HUES6 (cell line): ENCODE data around the gene SLC16A3.
"Not testable (repeated sequence)": the region's sequence is repeated elsewhere in the genome, so short reads cannot be mapped to it uniquely, and the experiment has no call there.

ENCODE experiments used
- H3K27ac ChIP-seq: 2 replicates; pipeline ENCODE4 v1.7.0; 2013; ENCODE audit warnings: low read depth, mild to moderate bottlenecking, low read length, inconsistent platforms
- H3K27me3 ChIP-seq: 2 replicates; pipeline ENCODE4 v1.6.1; 2013; ENCODE audit warnings: low read length; ENCODE audit not compliant: control insufficient read depth, insufficient read depth
- H3K36me3 ChIP-seq: 2 replicates; pipeline ENCODE4 v1.6.1; 2013; ENCODE audit warnings: low read length; ENCODE audit not compliant: control insufficient read depth, insufficient read depth
- H3K4me1 ChIP-seq: 2 replicates; pipeline ENCODE4 v1.6.1; 2013; ENCODE audit warnings: low read length; ENCODE audit not compliant: control insufficient read depth, insufficient read depth
- H3K4me3 ChIP-seq: 2 replicates; pipeline ENCODE4 v1.5.1; 2013; ENCODE audit warnings: low read depth, low read length
- H3K9ac ChIP-seq: one replicate; pipeline ENCODE4 v1.6.1; 2013; ENCODE audit warnings: mild to moderate bottlenecking, low read length
- H3K9me3 ChIP-seq: 2 replicates; pipeline ENCODE4 v1.6.1; 2013; ENCODE audit warnings: low read depth, low read length; ENCODE audit not compliant: control insufficient read depth, insufficient read depth

Gene SLC16A3

GRCh38 chr17:82228842-82229697 lies at the start of gene SLC16A3:
Gene SLC16A3 (plus strand): TSS chr17:82229042. CDS start chr17:82236009, 6,967 bp downstream.
- peak within 1 kb of the TSS; percentile 60 for H3K4me3 ChIP-seq
- H3K9me3 ChIP-seq: no peaks in the 10 kb centered on the region
- H3K36me3 ChIP-seq: no peaks in the 10 kb centered on the region
- peaks cover 16% of the 10 kb centered on the region for H3K4me1 ChIP-seq
- H3K9ac ChIP-seq: peak within 1 kb of the TSS; percentile 4
- H3K27me3 ChIP-seq: peaks cover 46% of the 10 kb centered on the region
- no peak within 1 kb of the TSS; the same call in 1 of the 2 replicates for H3K27ac ChIP-seq

- H3K27ac ChIP-seq: no peak overlapping the region
- peaks cover 53% of the 10 kb centered on the region for H3K27me3 ChIP-seq
- H3K4me1 ChIP-seq: peaks cover 11% of the 10 kb centered on the region
- H3K36me3 ChIP-seq: peaks cover 28% of the 10 kb centered on the region
- H3K4me3 ChIP-seq: no peak overlapping the region
- no peaks in the 10 kb centered on the region for H3K9me3 ChIP-seq
- H3K9ac ChIP-seq: no peak overlapping the region
These were observed 49.4 kb upstream of the SLC16A3 start for GRCh38 chr17:82179412-82179811.

GRCh38 chr17:82179946-82180475 lies 48.8 kb upstream of the SLC16A3 start:
- Histone ChIP-seq H3K9me3 (no peaks in the 10 kb centered on the region), H3K27me3 (peaks cover 48% of the 10 kb centered on the region), H3K27ac (no peak overlapping the region), H3K9ac (no peak overlapping the region), H3K36me3 (peaks cover 34% of the 10 kb centered on the region), H3K4me3 (no peak overlapping the region), H3K4me1 (peaks cover 6% of the 10 kb centered on the region)

- Histone ChIP-seq H3K4me3 (no peak overlapping the region), H3K36me3 (peaks cover 35% of the 10 kb centered on the region), H3K27ac (no peak overlapping the region), H3K4me1 (no peaks in the 10 kb centered on the region), H3K9me3 (no peaks in the 10 kb centered on the region), H3K27me3 (peaks cover 38% of the 10 kb centered on the region), H3K9ac (no peak overlapping the region)
These were observed 47.9 kb upstream of the SLC16A3 start for GRCh38 chr17:82180776-82181528.

- no peak overlapping the region for H3K27ac ChIP-seq
- no peak overlapping the region for H3K4me3 ChIP-seq
- no peaks in the 10 kb centered on the region for H3K9me3 ChIP-seq
- H3K4me1 ChIP-seq: no peaks in the 10 kb centered on the region
- H3K27me3 ChIP-seq: peaks cover 1% of the 10 kb centered on the region; the same call in 1 of the 2 replicates
- peaks cover 37% of the 10 kb centered on the region for H3K36me3 ChIP-seq
- H3K9ac ChIP-seq: no peak overlapping the region
These were observed 44.1 kb upstream of the SLC16A3 start for GRCh38 chr17:82184761-82185160.

GRCh38 chr17:82186221-82186620 lies 42.6 kb upstream of the SLC16A3 start:
- Histone ChIP-seq H3K27me3 (no peaks in the 10 kb centered on the region), H3K9ac (no peak overlapping the region), H3K27ac (no peak overlapping the region), H3K9me3 (no peaks in the 10 kb centered on the region), H3K4me1 (no peaks in the 10 kb centered on the region), H3K4me3 (no peak overlapping the region), H3K36me3 (peaks cover 34% of the 10 kb centered on the region)

- Histone ChIP-seq H3K4me1 (no peaks in the 10 kb centered on the region), H3K27me3 (no peaks in the 10 kb centered on the region), H3K36me3 (peaks cover 38% of the 10 kb centered on the region), H3K9me3 (no peaks in the 10 kb centered on the region), H3K9ac (no peak overlapping the region), H3K27ac (no peak overlapping the region), H3K4me3 (no peak overlapping the region)
These were observed 41.3 kb upstream of the SLC16A3 start for GRCh38 chr17:82187500-82187899.

- Histone ChIP-seq H3K4me1 (no peaks in the 10 kb centered on the region), H3K9ac (no peak overlapping the region), H3K9me3 (no peaks in the 10 kb centered on the region), H3K4me3 (no peak overlapping the region), H3K27ac (no peak overlapping the region), H3K27me3 (no peaks in the 10 kb centered on the region), H3K36me3 (peaks cover 40% of the 10 kb centered on the region)
These were observed 40.6 kb upstream of the SLC16A3 start for GRCh38 chr17:82188001-82188961.

GRCh38 chr17:82193050-82193449 lies 35.8 kb upstream of the SLC16A3 start:
- peaks cover 55% of the 10 kb centered on the region for H3K36me3 ChIP-seq
- not testable (repeated sequence) for H3K4me1 ChIP-seq, H3K4me3 ChIP-seq, H3K27me3 ChIP-seq, H3K9ac ChIP-seq, H3K9me3 ChIP-seq, H3K27ac ChIP-seq

- Histone ChIP-seq H3K4me1 (no peaks in the 10 kb centered on the region), H3K27ac (no peak overlapping the region), H3K27me3 (no peaks in the 10 kb centered on the region), H3K9me3 (no peaks in the 10 kb centered on the region), H3K9ac (no peak overlapping the region), H3K36me3 (peaks cover 54% of the 10 kb centered on the region), H3K4me3 (no peak overlapping the region)
These were observed 35.2 kb upstream of the SLC16A3 start for GRCh38 chr17:82193520-82194220.
